Measurements from ENCODE around the gene ELMO1.

ELMO1 gene

GRCh38 chr7:37038706-37039105, 410.0 kb downstream of the ELMO1 start:
- no peak for DNase-seq

GRCh38 chr7:37037286-37037685, 411.4 kb downstream of the ELMO1 start:
- no peak for DNase-seq

GRCh38 chr7:37035631-37036030, 413.0 kb downstream of the ELMO1 start:
- no peak for DNase-seq

GRCh38 chr7:37033141-37033540, 415.5 kb downstream of the ELMO1 start:
- DNase-seq, result no peak

GRCh38 chr7:37032258-37032601, 416.4 kb downstream of the ELMO1 start:
- DNase-seq, result no peak

GRCh38 chr7:37031571-37032257, 416.9 kb downstream of the ELMO1 start:
- DNase-seq, result peak; percentile 37

GRCh38 chr7:37028909-37029440, 419.7 kb downstream of the ELMO1 start:
- peak; percentile 42 for DNase-seq

- DNase-seq, result no peak
These were observed 420.9 kb downstream of the ELMO1 start for GRCh38 chr7:37027557-37028341.

- DNase-seq, result no peak
These were observed 421.6 kb downstream of the ELMO1 start for GRCh38 chr7:37027104-37027503.

GRCh38 chr7:37018954-37019353, 429.7 kb downstream of the ELMO1 start:
- DNase-seq, result no peak

GRCh38 chr7:37016064-37016878, 432.4 kb downstream of the ELMO1 start:
- DNase-seq, result no peak

GRCh38 chr7:37015353-37016034, 433.2 kb downstream of the ELMO1 start:
- DNase-seq, result no peak

- DNase-seq, result no peak
These were observed 434.9 kb downstream of the ELMO1 start for GRCh38 chr7:37013771-37014170.

- no peak for DNase-seq
These were observed 437.3 kb downstream of the ELMO1 start for GRCh38 chr7:37011151-37011890.

GRCh38 chr7:37009125-37009675, 439.5 kb downstream of the ELMO1 start:
- DNase-seq, result no peak

- DNase-seq, result no peak
These were observed 441.0 kb downstream of the ELMO1 start for GRCh38 chr7:37007691-37008090.

GRCh38 chr7:37007268-37007667, 441.4 kb downstream of the ELMO1 start:
- no peak for DNase-seq

GRCh38 chr7:37006764-37007163, 441.9 kb downstream of the ELMO1 start:
- DNase-seq, result no peak

- DNase-seq, result no peak
These were observed 448.2 kb downstream of the ELMO1 start for GRCh38 chr7:37000511-37000910.

- DNase-seq, result no peak
These were observed 448.8 kb downstream of the ELMO1 start for GRCh38 chr7:36999626-37000485.

GRCh38 chr7:36995776-36996175, 452.9 kb downstream of the ELMO1 start:
- no peak for DNase-seq
